ENCODE measurements around the gene KCNIP1.

GRCh38 chr5:170623576-170624181 is 119.9 kb downstream of the KCNIP1 start:
- no peak for TF ChIP-seq EP300 (IDR thresholded peaks at IDR 0.05; ENCODE audit: low read depth)
- TF ChIP-seq, protein P1, sequence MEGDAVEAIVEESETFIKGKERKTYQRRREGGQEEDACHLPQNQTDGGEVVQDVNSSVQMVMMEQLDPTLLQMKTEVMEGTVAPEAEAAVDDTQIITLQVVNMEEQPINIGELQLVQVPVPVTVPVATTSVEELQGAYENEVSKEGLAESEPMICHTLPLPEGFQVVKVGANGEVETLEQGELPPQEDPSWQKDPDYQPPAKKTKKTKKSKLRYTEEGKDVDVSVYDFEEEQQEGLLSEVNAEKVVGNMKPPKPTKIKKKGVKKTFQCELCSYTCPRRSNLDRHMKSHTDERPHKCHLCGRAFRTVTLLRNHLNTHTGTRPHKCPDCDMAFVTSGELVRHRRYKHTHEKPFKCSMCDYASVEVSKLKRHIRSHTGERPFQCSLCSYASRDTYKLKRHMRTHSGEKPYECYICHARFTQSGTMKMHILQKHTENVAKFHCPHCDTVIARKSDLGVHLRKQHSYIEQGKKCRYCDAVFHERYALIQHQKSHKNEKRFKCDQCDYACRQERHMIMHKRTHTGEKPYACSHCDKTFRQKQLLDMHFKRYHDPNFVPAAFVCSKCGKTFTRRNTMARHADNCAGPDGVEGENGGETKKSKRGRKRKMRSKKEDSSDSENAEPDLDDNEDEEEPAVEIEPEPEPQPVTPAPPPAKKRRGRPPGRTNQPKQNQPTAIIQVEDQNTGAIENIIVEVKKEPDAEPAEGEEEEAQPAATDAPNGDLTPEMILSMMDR (IDR thresholded peaks at IDR 0.05), result peak in 4 of 5 experiments; percentile 39 to 50 (median 46)
- TF ChIP-seq POLR2AphosphoS5 (IDR thresholded peaks at IDR 0.05), result no peak
- no peak for TF ChIP-seq POLR2A (IDR thresholded peaks at IDR 0.05)

Data from transverse colon (tissue), 4 donors.